Ovary (tissue), 3 donors: ENCODE data around the gene UMOD.

Experiments used
- CTCF ChIP-seq, 3 donors: fragments of 450-650 bp in 2 of 3; fragments of 200-600 bp in 1 of 3; IDR thresholded peaks; one replicate each; pipeline versions ENCODE4 v1.5.1 to v1.8.0; 2016 to 2022; ENCODE audit warnings: antibody characterized with exemption in 3 of 3, mild to moderate bottlenecking in 1 of 3
- POLR2A ChIP-seq: fragments of 450-650 bp; IDR thresholded peaks from one replicate; pipeline ENCODE4 v1.6.1; 2017; ENCODE audit warnings: antibody characterized with exemption, mild to moderate bottlenecking, moderate library complexity
- donor health status: DM: no; HTN: no; CAD: no.

GRCh38 chr16:20301840-20302239 is 50.7 kb downstream of the UMOD start:
- TF ChIP-seq CTCF (IDR thresholded peaks at IDR 0.05) (no peak), POLR2A (no peak)
